ENCODE measurements around the gene NAXE. TPM values are rescaled to one million over a fixed set of nuclear protein-coding genes. Genes with fewer than 3 reads are reported as not detected.
A peak's percentile ranks its signal among the peaks of the same experiment; 100 is the strongest.

Gene NAXE
- total and polyA plus RNA-seq, 5 donors from 2014 or later = 29.2 to 102 (median 88.8) TPM

DNA sequence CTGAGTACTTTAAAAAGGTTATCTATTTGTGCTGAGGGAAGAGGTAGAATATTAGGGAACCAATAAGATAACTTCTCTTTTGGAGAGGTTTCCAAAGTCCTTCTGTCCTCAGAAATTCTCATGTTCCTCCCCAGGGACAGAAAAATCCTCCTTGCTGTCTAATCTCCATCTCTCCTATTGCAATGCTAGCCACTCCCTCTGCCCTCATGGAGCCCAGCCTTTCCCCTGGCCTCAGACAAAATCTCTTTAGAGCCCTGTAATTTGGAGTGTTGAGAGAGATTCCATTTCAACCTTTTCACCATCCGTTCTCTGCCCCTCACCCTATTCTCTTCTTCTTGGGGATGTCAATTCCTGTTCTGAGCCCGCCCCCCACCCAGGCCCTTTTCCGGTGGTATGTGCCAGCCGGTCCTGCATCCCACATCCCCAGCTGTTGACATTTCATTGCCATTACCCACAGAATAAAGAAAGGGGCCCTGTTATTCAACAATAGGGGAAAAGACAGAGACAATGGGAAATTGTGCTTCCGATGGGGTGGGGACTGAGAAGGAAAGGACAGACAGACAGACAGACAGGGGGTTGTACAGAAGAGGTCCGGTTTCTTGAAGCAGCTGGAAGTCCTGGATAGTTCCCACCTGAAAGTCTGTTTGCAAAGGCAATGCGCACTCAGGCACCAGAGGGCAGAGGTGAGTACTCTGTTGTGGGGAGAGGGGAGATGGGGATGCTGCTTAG lies 27.4 kb downstream of the NAXE start, which contains the start of gene HAPLN2:
HAPLN2 (plus strand) TSS at position 563 of the 729 bp plus-strand sequence. CDS start 4,076 bp downstream, outside the sequence.
- H3K27me3 ChIP-seq (ENCODE audit: control insufficient read depth, insufficient read depth, low read length) = peaks cover 29% of the 10 kb centered on the region
- ATAC-seq (ENCODE audit: low read depth in 2 of 2) (no peak), DNase-seq (no peak)
- Mint-ChIP-seq H3K27ac (no peak within 1 kb of the TSS), H3K4me1 (peaks cover 0 to 9% (median 3%) of the 10 kb centered on the region in 4 donors), H3K9me3 (peaks cover 0 to 1% (median 0%) of the 10 kb centered on the region in 7 donors), H3K4me3 (no peak within 1 kb of the TSS), H3K36me3 (no peaks in the 10 kb centered on the region), H3K27me3 (peaks cover 67% of the 10 kb centered on the region)
- no peak within 1 kb of the TSS for H3K27ac ChIP-seq (ENCODE audit: insufficient read depth, low read length, poor library complexity, severe bottlenecking)
- H3K36me3 ChIP-seq (ENCODE audit: control insufficient read depth, insufficient read depth, low read length) = no peaks in the 10 kb centered on the region
- H3K4me1 ChIP-seq (ENCODE audit: control insufficient read depth, insufficient read depth, low read length, poor library complexity, severe bottlenecking) = peaks cover 4% of the 10 kb centered on the region
- no peaks in the 10 kb centered on the region for H3K9me3 ChIP-seq (ENCODE audit: control insufficient read depth in 2 of 2, low read length in 2 of 2)
- no peak within 1 kb of the TSS for H3K4me3 ChIP-seq (ENCODE audit: low read depth, low read length)

DNA sequence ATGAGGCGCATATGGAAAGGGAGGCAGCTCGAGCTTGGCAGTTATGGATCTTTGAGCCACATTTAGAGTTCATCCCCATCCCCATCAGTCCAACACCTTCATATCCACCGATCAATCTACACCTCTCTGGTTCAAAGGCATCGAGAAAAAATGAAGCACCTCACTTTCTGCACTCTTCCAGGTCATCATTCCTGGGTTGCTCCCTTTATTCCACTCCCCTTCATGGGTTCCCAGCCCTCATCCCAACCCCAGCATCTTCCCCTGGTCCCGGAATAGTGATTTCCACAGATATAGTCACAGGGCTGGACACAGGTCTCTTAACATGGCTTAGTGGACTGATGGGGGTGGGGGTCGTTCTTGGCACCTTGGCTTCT lies 28.0 kb downstream of the NAXE start:
- Histone ChIP-seq H3K4me3 (ENCODE audit: low read depth, low read length) (no peak overlapping the region), H3K36me3 (ENCODE audit: control insufficient read depth, insufficient read depth, low read length) (no peaks in the 10 kb centered on the region), H3K4me1 (ENCODE audit: control insufficient read depth, insufficient read depth, low read length, poor library complexity, severe bottlenecking) (peaks cover 9% of the 10 kb centered on the region), H3K27me3 (ENCODE audit: control insufficient read depth, insufficient read depth, low read length) (peaks cover 29% of the 10 kb centered on the region), H3K9me3 (ENCODE audit: control insufficient read depth in 2 of 2, low read length in 2 of 2) (no peaks in the 10 kb centered on the region), H3K27ac (ENCODE audit: insufficient read depth, low read length, poor library complexity, severe bottlenecking) (no peak overlapping the region)
- Mint-ChIP-seq H3K4me3 (no peak overlapping the region), H3K4me1 (peaks cover 0 to 12% (median 3%) of the 10 kb centered on the region in 4 donors), H3K36me3 (no peaks in the 10 kb centered on the region), H3K27me3 (peaks cover 66% of the 10 kb centered on the region), H3K27ac (no peak overlapping the region), H3K9me3 (peaks cover 0 to 1% (median 0%) of the 10 kb centered on the region in 7 donors)
- DNase-seq (no peak), ATAC-seq (ENCODE audit: low read depth in 2 of 2) (no peak)

GRCh38 chr1:156622581-156623297 lies 31.2 kb downstream of the NAXE start:
- Histone ChIP-seq H3K9me3 (ENCODE audit: control insufficient read depth in 2 of 2, low read length in 2 of 2) (no peaks in the 10 kb centered on the region), H3K4me3 (ENCODE audit: low read depth, low read length) (no peak overlapping the region), H3K36me3 (ENCODE audit: control insufficient read depth, insufficient read depth, low read length) (no peaks in the 10 kb centered on the region), H3K4me1 (ENCODE audit: control insufficient read depth, insufficient read depth, low read length, poor library complexity, severe bottlenecking) (peaks cover 20% of the 10 kb centered on the region), H3K27me3 (ENCODE audit: control insufficient read depth, insufficient read depth, low read length) (peaks cover 29% of the 10 kb centered on the region), H3K27ac (ENCODE audit: insufficient read depth, low read length, poor library complexity, severe bottlenecking) (no peak overlapping the region)
- peak overlapping the region in 3 of 4 donors; percentile 29 to 78 (median 77) for H3K4me3 Mint-ChIP-seq
- H3K27me3 Mint-ChIP-seq = peaks cover 61% of the 10 kb centered on the region
- no peak overlapping the region for H3K27ac Mint-ChIP-seq
- no peaks in the 10 kb centered on the region for H3K36me3 Mint-ChIP-seq
- H3K9me3 Mint-ChIP-seq = no peaks in the 10 kb centered on the region
- H3K4me1 Mint-ChIP-seq = peaks cover 4 to 20% (median 9%) of the 10 kb centered on the region in 4 donors
- DNase-seq (no peak), ATAC-seq (ENCODE audit: low read depth in 2 of 2) (no peak)

DNA sequence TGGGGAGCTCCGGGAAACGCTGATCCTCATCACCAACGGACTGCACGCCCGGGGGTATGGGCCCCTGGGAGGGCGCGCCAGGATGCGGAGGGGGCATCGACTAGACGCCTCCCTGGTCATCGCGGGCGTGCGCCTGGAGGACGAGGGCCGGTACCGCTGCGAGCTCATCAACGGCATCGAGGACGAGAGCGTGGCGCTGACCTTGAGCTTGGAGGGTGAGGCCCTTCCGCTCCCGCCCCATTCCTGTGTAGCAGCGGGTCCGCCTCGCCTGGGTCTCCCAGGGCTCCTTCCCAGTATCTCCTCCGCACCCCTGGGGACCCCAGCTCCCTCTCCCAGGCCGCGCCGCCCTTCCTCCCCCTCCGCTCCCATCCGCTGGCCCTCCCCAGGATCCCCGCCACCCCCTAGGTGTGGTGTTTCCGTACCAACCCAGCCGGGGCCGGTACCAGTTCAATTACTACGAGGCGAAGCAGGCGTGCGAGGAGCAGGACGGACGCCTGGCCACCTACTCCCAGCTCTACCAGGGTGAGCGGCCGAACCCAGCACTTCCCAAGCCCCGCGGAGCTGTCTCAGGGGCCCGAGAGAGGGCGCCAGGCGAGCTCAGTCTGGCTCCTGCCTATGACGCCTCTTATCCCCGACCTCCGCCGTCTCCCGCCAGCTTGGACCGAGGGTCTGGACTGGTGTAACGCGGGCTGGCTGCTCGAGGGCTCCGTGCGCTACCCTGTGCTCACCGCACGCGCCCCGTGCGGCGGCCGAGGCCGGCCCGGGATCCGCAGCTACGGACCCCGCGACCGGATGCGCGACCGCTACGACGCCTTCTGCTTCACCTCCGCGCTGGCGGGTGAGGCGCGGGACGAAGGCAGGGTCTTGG lies 32.6 kb downstream of the NAXE start:
- Histone ChIP-seq H3K9me3 (ENCODE audit: control insufficient read depth in 2 of 2, low read length in 2 of 2) (no peaks in the 10 kb centered on the region), H3K27me3 (ENCODE audit: control insufficient read depth, insufficient read depth, low read length) (peaks cover 27% of the 10 kb centered on the region), H3K4me3 (ENCODE audit: low read depth, low read length) (no peak overlapping the region), H3K4me1 (ENCODE audit: control insufficient read depth, insufficient read depth, low read length, poor library complexity, severe bottlenecking) (peaks cover 20% of the 10 kb centered on the region), H3K36me3 (ENCODE audit: control insufficient read depth, insufficient read depth, low read length) (no peaks in the 10 kb centered on the region), H3K27ac (ENCODE audit: insufficient read depth, low read length, poor library complexity, severe bottlenecking) (no peak overlapping the region)
- Mint-ChIP-seq H3K4me1 (peaks cover 4 to 20% (median 9%) of the 10 kb centered on the region in 4 donors), H3K9me3 (no peaks in the 10 kb centered on the region), H3K27ac (no peak overlapping the region), H3K27me3 (peaks cover 66% of the 10 kb centered on the region), H3K4me3 (peak overlapping the region in 3 of 4 donors; percentile 36 to 84 (median 72)), H3K36me3 (no peaks in the 10 kb centered on the region)
- ATAC-seq (ENCODE audit: low read depth in 2 of 2) (peak; percentile 22 to 31), DNase-seq (peak in 1 of 3 donors; percentile 27)

DNA sequence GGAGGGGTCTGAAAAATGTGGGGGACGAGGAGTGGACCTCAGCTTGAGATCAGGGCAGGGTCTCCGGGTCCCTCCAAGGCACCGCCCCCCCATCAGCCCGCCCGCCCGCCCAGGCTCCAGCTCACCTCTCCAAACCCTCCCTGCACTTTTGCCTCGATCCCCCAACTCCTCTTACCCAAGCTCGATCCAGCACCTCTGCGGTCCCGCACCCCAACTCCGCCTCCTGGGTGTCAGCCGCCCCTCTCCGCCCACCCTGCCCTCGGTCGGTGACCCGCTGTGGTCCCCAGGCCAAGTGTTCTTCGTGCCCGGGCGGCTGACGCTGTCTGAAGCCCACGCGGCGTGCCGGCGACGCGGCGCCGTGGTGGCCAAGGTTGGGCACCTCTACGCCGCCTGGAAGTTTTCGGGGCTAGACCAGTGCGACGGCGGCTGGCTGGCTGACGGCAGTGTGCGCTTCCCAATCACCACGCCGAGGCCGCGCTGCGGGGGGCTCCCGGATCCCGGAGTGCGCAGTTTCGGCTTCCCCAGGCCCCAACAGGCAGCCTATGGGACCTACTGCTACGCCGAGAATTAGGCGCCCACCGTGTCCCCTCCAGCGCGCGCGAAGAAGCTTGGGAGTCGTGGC lies 33.3 kb downstream of the NAXE start:
- Mint-ChIP-seq H3K36me3 (no peaks in the 10 kb centered on the region), H3K4me3 (peak overlapping the region in 2 of 4 donors; percentile 36 to 48), H3K27ac (no peak overlapping the region), H3K27me3 (peaks cover 66% of the 10 kb centered on the region), H3K4me1 (peaks cover 3 to 20% (median 6%) of the 10 kb centered on the region in 4 donors), H3K9me3 (no peaks in the 10 kb centered on the region)
- Histone ChIP-seq H3K9me3 (ENCODE audit: control insufficient read depth in 2 of 2, low read length in 2 of 2) (no peaks in the 10 kb centered on the region), H3K36me3 (ENCODE audit: control insufficient read depth, insufficient read depth, low read length) (no peaks in the 10 kb centered on the region), H3K4me1 (ENCODE audit: control insufficient read depth, insufficient read depth, low read length, poor library complexity, severe bottlenecking) (peaks cover 20% of the 10 kb centered on the region), H3K27me3 (ENCODE audit: control insufficient read depth, insufficient read depth, low read length) (peaks cover 23% of the 10 kb centered on the region), H3K27ac (ENCODE audit: insufficient read depth, low read length, poor library complexity, severe bottlenecking) (no peak overlapping the region), H3K4me3 (ENCODE audit: low read depth, low read length) (no peak overlapping the region)
- ATAC-seq (ENCODE audit: low read depth in 2 of 2) (no peak), DNase-seq (no peak)

DNA sequence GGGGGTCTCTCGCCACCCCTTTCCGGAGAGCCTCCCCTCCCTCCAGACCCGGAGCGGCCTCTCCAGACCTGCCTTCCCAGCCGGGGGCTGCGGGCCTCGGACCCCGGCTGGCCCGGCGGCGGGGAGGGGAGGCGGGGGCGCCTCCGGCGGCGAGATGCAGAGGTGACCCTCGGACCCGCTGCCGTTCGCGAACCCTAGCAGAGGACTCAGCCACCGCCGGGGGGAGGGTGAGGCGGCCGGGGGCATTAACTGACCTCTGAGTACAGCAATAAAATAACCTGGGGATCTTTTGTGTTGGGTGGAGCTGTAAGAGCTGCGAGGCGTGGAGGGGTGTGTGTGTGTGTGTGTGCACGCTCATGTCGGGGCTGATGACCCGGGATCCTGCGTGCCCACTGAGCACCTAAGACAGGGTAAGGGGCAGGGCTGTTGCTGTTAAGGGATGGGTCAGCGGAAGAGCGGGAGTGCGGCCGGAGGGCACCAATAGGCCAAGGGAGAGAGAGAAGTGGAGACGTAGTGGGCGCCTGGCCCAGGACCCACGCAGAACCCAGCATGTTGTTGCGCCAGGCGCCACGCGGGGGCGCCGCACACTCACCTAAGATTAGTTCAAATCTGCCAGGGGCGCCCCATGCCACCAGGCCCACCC lies 34.0 kb downstream of the NAXE start:
- H3K4me1 Mint-ChIP-seq = peaks cover 3 to 20% (median 6%) of the 10 kb centered on the region in 4 donors
- H3K4me3 Mint-ChIP-seq = peak overlapping the region; percentile 70 to 90 (median 84)
- no peaks in the 10 kb centered on the region for H3K36me3 ChIP-seq (ENCODE audit: control insufficient read depth, insufficient read depth, low read length)
- no peak overlapping the region for H3K4me3 ChIP-seq (ENCODE audit: low read depth, low read length)
- H3K27ac Mint-ChIP-seq = peak overlapping the region in 1 of 3 donors; percentile 2
- no peaks in the 10 kb centered on the region for H3K36me3 Mint-ChIP-seq
- DNase-seq = peak; percentile 50 to 62 (median 58)
- peaks cover 20% of the 10 kb centered on the region for H3K27me3 ChIP-seq (ENCODE audit: control insufficient read depth, insufficient read depth, low read length)
- peaks cover 20% of the 10 kb centered on the region for H3K4me1 ChIP-seq (ENCODE audit: control insufficient read depth, insufficient read depth, low read length, poor library complexity, severe bottlenecking)
- H3K9me3 Mint-ChIP-seq = no peaks in the 10 kb centered on the region
- peak; percentile 60 to 68 for ATAC-seq (ENCODE audit: low read depth in 2 of 2)
- H3K27me3 Mint-ChIP-seq = peaks cover 66% of the 10 kb centered on the region
- H3K9me3 ChIP-seq (ENCODE audit: control insufficient read depth in 2 of 2, low read length in 2 of 2) = no peaks in the 10 kb centered on the region
- H3K27ac ChIP-seq (ENCODE audit: insufficient read depth, low read length, poor library complexity, severe bottlenecking) = no peak overlapping the region

DNA sequence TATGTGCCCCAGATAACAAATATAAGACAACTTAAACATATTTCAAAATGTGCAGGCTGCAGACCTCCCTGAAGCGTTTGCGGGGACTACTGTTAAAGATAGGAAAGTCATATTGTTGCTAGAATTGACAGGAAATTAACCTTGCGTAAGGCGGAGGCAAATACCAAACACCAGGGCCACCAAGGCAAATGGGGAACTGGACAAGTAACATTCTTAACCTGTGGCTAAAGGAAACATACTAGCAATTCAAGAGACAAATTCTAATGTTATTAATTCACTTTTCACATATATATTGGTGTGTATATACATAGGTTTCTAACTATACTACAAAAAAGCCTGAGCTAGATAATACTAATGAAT lies 34.5 kb downstream of the NAXE start:
- peaks cover 3 to 20% (median 6%) of the 10 kb centered on the region in 4 donors for H3K4me1 Mint-ChIP-seq
- Histone ChIP-seq H3K27ac (ENCODE audit: insufficient read depth, low read length, poor library complexity, severe bottlenecking) (no peak overlapping the region), H3K4me3 (ENCODE audit: low read depth, low read length) (no peak overlapping the region), H3K27me3 (ENCODE audit: control insufficient read depth, insufficient read depth, low read length) (peaks cover 22% of the 10 kb centered on the region), H3K4me1 (ENCODE audit: control insufficient read depth, insufficient read depth, low read length, poor library complexity, severe bottlenecking) (peaks cover 20% of the 10 kb centered on the region), H3K36me3 (ENCODE audit: control insufficient read depth, insufficient read depth, low read length) (no peaks in the 10 kb centered on the region), H3K9me3 (ENCODE audit: control insufficient read depth in 2 of 2, low read length in 2 of 2) (no peaks in the 10 kb centered on the region)
- H3K36me3 Mint-ChIP-seq = no peaks in the 10 kb centered on the region
- H3K27me3 Mint-ChIP-seq = peaks cover 66% of the 10 kb centered on the region
- peaks cover 0 to 2% (median 0%) of the 10 kb centered on the region in 7 donors for H3K9me3 Mint-ChIP-seq
- ATAC-seq (ENCODE audit: low read depth in 2 of 2) (no peak), DNase-seq (no peak)
- H3K4me3 Mint-ChIP-seq = peak overlapping the region; percentile 70 to 90 (median 84)
- no peak overlapping the region for H3K27ac Mint-ChIP-seq
